ENCODE measurements around the gene TINAG.

TINAG gene

GRCh38 chr6:54428431-54428830 lies 120.2 kb downstream of the TINAG start:
- H3K36me3 ChIP-seq (ENCODE audit: control insufficient read depth, insufficient read depth, low read length) = no peaks in the 10 kb centered on the region
- H3K4me3 ChIP-seq (replicated peaks; ENCODE audit: low read depth, low read length) = no peak overlapping the region
- no peaks in the 10 kb centered on the region for H3K27me3 ChIP-seq (replicated peaks; ENCODE audit: control insufficient read depth, insufficient read depth, low read length)
- peak; percentile 59 for DNase-seq (ENCODE audit: extremely low read depth, insufficient read length)
- no peak for TF ChIP-seq CTCF (IDR thresholded peaks at IDR 0.05; ENCODE audit: insufficient read depth, low read length, poor library complexity, severe bottlenecking)

- TF ChIP-seq CTCF (IDR thresholded peaks at IDR 0.05; ENCODE audit: insufficient read depth, low read length, poor library complexity, severe bottlenecking) = no peak
- H3K27me3 ChIP-seq (replicated peaks; ENCODE audit: control insufficient read depth, insufficient read depth, low read length) = no peaks in the 10 kb centered on the region
- H3K4me3 ChIP-seq (replicated peaks; ENCODE audit: low read depth, low read length) = no peak overlapping the region
- no peaks in the 10 kb centered on the region for H3K36me3 ChIP-seq (ENCODE audit: control insufficient read depth, insufficient read depth, low read length)
- DNase-seq (ENCODE audit: extremely low read depth, insufficient read length) = no peak
Observed at GRCh38 chr6:54431466-54431865, 123.2 kb downstream of the TINAG start.
